Brain microvascular endothelial cell (primary cell): ENCODE data around the gene ANO6.
A peak's percentile ranks its signal among the peaks of the same experiment; 100 is the strongest.

Experiments used
- DNase-seq: peaks from one replicate; pipeline ENCODE4 v3.0.0-alpha.2; 2020
- H3K27ac ChIP-seq: fragments of 250-450 bp; sonication (Bioruptor Pico); 2 replicates; pipeline ENCODE4 v1.5.1; 2020; ENCODE audit warnings: mild to moderate bottlenecking, moderate library complexity
- H3K27me3 ChIP-seq: fragments of 250-450 bp; sonication (Bioruptor Pico); replicated peaks from 2 replicates; pipeline ENCODE4 v1.5.1; 2020; ENCODE audit warnings: mild to moderate bottlenecking
- H3K36me3 ChIP-seq: fragments of 250-450 bp; sonication (Bioruptor Pico); replicated peaks from 2 replicates; pipeline ENCODE4 v1.5.1; 2020; ENCODE audit warnings: mild to moderate bottlenecking
- H3K4me3 ChIP-seq: 2 replicates; pipeline ENCODE4 v1.5.1; 2011; ENCODE audit warnings: low read depth, mild to moderate bottlenecking, control low read depth, low read length, moderate library complexity
- CTCF ChIP-seq: IDR thresholded peaks from 2 replicates; pipeline ENCODE4 v1.5.1; 2011; ENCODE audit warnings: low read depth, mild to moderate bottlenecking, moderate library complexity, low read length, control low read depth, inconsistent platforms; ENCODE audit errors: missing control alignments
- in situ Hi-C: cut with HindIII; loops from 2 replicates; pipeline ENCODE4 v1.10.0; 2017; ENCODE audit warnings: low sequenced_read_pairs, low pct_ligation_motif_present

Gene ANO6

GRCh38 chr12:45327823-45328383 is 112.0 kb downstream of the ANO6 start:
- in situ Hi-C loops, result no loop called here
- DNase-seq, result peak; percentile 31
- peaks cover 2% of the 10 kb centered on the region for H3K36me3 ChIP-seq
- TF ChIP-seq CTCF, result no peak
- H3K27me3 ChIP-seq, result no peaks in the 10 kb centered on the region
- no peak overlapping the region for H3K4me3 ChIP-seq
- H3K27ac ChIP-seq, result peak overlapping the region; percentile 24

GRCh38 chr12:45329238-45329637 is 113.3 kb downstream of the ANO6 start:
- H3K27ac ChIP-seq, result no peak overlapping the region
- no peak overlapping the region for H3K4me3 ChIP-seq
- H3K27me3 ChIP-seq, result no peaks in the 10 kb centered on the region
- in situ Hi-C loops, result no loop called here
- TF ChIP-seq CTCF, result no peak
- no peak for DNase-seq
- H3K36me3 ChIP-seq, result peaks cover 2% of the 10 kb centered on the region

GRCh38 chr12:45329702-45330101 is 113.8 kb downstream of the ANO6 start:
- in situ Hi-C loops, result no loop called here
- Histone ChIP-seq H3K4me3 (no peak overlapping the region), H3K36me3 (peaks cover 2% of the 10 kb centered on the region), H3K27ac (no peak overlapping the region), H3K27me3 (no peaks in the 10 kb centered on the region)
- DNase-seq, result no peak
- no peak for TF ChIP-seq CTCF

DNA sequence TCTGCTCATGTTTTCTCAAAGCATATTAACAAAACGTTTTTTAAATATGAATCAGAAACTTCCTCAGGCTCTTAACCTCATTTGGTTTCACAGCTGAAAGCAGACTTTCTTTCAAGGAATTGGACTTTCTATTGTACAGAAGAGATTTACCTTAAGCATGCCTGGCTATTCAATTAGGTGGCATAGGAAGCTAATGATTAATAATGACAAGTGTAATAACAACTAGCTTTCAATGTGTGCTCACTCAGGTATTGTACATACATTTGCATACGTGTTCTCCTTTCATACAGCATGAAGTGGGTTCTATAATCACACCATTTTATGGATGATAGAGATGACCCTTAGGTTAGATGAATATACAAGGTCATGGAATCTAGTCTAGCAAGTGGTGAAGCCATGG is 115.7 kb downstream of the ANO6 start:
- in situ Hi-C loops, result no loop called here

DNA sequence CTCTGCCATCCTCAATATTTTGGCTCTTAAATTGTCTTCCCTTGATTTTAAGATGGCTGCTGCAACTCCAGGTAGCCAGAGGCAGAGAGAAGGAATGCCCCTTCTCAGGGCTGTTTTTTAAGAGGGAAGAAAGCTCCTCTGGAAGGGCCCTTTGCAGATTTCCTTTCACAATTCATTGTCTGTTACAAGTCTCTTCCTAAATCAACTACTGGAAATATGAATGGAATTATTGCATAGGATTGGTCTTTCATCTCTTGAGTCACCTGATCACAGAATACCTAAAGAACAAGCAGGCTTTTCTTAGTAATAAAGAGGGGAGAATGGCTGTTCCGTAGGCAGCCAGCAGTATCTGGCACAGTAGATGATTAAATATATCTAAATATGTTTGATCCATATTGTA is 118.5 kb downstream of the ANO6 start:
- H3K4me3 ChIP-seq, result no peak overlapping the region
- peaks cover 2% of the 10 kb centered on the region for H3K36me3 ChIP-seq
- no peak for DNase-seq
- H3K27me3 ChIP-seq, result no peaks in the 10 kb centered on the region
- TF ChIP-seq CTCF, result no peak
- no peak overlapping the region for H3K27ac ChIP-seq
- in situ Hi-C loops, result no loop called here

More for the DNA sequence above, 115.7 kb downstream of the ANO6 start:
- TF ChIP-seq CTCF, result no peak
- Histone ChIP-seq H3K27ac (no peak overlapping the region), H3K4me3 (no peak overlapping the region), H3K36me3 (peaks cover 2% of the 10 kb centered on the region), H3K27me3 (no peaks in the 10 kb centered on the region)
- DNase-seq, result no peak

DNA sequence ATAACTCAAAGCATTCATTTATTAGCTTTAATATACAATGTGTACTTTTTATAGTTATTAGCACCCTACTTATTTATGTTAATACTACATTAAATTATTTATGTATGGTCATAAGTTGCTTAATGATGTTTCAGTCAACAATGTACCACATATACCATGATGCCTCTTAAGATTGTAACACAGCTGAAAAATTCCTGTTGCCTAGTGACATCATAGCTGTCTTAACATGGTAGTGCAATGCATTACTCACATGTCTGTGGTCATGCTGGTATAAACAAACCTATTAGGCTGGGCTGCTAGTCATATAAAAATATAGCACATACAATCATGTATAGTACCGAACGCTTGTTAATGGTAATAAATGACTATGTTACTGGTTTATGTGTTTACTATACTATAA is 120.4 kb downstream of the ANO6 start:
- in situ Hi-C loops, result no loop called here
- DNase-seq, result peak; percentile 92
- Histone ChIP-seq H3K27ac (peak overlapping the region; percentile 67), H3K36me3 (peaks cover 2% of the 10 kb centered on the region), H3K4me3 (no peak overlapping the region), H3K27me3 (no peaks in the 10 kb centered on the region)
- TF ChIP-seq CTCF, result no peak
